Right ventricle myocardium inferior (tissue), 1 donor: ENCODE data around the gene NACC1. TPM values are rescaled to one million over a fixed set of nuclear protein-coding genes. Genes with fewer than 3 reads are reported as not detected.
A peak's percentile ranks its signal among the peaks of the same experiment; 100 is the strongest.
"Not testable (repeated sequence)": the region's sequence is repeated elsewhere in the genome, so short reads cannot be mapped to it uniquely, and the experiment has no call there.

Experiments
- ATAC-seq: fragments of 200-7000 bp; cut with Tn5 transposase; one replicate; pipeline ENCODE4 v1.9.1; 2020; ENCODE audit warnings: mild to moderate bottlenecking, moderate library complexity
- DNase-seq: peaks from one replicate; pipeline ENCODE4 v3.0.0; 2021; ENCODE audit errors: missing footprints
- intact Hi-C: fragments of 100-400 bp; cut with DNase I; formaldehyde crosslinking; loops from one replicate; pipeline ENCODE4 v1.11.0; 2022
- total RNA-seq: library from RNA; stranded (reverse); fragmentation: NEBNext Ultra II Directional; extraction: Animal tissue kit (Norgen Biotek cat#: 25700); gene quantifications from one replicate; pipeline ENCODE4 v1.2.1, GENCODE V29; 2021
- donor health status: DM: no; HTN: yes; CAD: no; lungs with severe emphysema.

Gene NACC1
- total RNA-seq, 1 donor from 2014 or later = 54.0 TPM

DNA sequence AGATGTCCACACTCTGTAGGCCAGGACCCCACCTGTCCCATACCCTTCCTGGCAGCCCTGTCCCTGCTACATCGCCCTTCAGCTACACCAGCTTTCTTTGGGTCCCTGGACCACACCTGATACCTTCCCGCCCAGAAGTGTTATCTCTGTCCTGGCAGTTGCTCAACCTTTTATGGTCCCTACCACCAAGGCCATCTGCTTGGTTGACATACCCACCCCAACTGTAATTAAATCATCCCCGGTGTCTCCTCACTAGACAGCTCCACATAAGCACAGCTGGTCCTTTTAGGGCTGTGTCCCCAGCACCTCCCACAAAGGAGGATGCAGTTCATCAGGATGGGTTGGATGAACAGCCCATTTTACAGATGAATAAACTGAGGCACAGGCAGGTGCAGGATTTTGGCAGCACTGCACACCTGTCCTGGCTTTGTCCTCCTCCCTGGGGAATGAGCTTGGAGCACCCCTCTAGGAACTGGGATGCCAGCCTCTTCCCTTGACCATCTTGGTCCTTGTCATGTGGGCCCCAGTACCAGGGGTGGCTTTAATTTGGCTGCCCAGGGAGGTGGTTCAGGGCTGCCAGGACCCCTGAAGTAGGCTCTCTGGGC lies 12.9 kb downstream of the NACC1 start:
- DNase-seq (no peak), ATAC-seq (no peak)
- intact Hi-C loops = no loop called here

DNA sequence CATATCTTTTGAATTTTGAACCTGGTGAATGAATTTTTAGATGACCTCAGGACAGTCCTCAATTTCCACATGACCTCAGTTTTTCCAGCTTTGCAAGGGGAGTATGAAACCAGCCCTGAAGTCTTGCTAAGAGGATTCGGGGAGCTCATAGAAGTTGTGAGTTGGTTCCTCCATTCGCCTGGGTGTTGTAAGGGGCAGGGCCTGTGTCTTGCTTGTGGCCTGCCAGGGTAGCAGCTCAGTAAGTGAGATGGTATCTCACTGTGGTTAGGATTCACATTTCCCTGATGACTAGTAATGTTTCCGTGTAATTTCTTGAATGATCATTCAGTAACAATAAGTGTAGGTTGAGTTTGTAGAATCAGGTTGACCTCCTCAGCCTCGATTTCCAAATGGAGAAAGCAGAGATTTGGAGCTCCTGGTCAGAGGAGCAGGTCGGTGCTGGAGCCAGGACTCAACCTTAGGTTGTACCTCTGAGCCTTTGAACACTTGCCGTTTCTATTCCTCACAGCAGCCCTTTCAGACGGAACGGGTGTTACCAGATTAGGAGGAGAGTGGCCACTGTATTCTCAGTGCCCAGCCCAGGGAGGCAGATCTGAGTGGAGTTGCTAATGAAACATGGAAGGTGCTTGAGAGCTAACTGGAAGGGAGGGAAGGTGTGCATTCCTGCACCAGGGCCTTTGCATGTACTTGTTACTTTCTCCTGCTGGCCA lies 14.6 kb downstream of the NACC1 start:
- DNase-seq (no peak), ATAC-seq (no peak)
- intact Hi-C loops = no loop called here

DNA sequence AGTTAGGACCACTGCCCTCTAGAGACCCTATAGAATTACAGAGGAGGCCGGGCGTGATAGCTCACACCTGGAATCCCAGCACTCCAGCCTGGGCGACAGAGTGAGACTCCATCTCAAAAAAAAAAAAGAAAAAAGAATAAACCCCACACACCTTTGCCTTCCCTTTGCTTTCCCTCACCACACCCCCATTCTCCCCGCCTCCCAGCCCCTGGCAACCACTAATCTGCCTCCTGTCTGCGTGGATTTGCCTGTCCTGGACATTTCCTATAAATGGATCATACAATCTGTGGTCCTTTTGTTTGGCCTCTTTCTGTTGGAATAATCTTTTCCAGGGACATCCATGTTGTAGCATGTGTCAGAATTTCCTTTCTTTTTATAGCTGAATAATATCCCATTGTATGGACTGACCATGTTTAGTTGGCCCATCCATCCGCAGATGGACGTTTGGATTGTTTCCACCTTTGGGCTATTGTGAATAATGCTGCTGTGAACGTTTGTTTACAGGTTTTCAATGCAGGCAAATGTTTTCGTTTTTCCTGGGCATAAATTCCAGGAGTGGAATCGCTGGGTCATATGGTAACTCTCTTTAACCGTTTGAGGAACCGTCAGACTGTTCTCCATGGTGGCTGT lies 15.3 kb downstream of the NACC1 start:
- intact Hi-C loops = no loop called here
- DNase-seq (no peak), ATAC-seq (no peak)

DNA sequence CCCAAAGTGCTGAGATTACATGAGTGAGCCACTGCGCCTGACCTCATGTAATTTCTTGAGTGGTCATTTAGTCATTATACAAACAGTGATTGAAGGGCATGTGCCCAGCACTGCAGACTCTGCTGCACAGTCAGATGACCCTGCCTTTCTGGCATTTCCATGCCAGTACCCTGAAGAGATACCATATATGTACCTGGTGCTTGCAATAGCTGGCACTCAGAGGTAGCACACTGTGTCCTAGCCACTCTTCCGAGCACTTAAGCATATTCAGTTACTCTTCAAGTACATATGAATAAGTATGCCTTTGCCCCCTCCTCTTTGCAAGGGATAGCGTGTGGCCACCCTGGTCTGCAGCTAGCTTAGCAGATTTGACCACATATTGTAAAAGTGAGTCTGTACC lies 16.6 kb downstream of the NACC1 start:
- ATAC-seq = peak; percentile 84
- no peak for DNase-seq
- intact Hi-C loops = no loop called here

DNA sequence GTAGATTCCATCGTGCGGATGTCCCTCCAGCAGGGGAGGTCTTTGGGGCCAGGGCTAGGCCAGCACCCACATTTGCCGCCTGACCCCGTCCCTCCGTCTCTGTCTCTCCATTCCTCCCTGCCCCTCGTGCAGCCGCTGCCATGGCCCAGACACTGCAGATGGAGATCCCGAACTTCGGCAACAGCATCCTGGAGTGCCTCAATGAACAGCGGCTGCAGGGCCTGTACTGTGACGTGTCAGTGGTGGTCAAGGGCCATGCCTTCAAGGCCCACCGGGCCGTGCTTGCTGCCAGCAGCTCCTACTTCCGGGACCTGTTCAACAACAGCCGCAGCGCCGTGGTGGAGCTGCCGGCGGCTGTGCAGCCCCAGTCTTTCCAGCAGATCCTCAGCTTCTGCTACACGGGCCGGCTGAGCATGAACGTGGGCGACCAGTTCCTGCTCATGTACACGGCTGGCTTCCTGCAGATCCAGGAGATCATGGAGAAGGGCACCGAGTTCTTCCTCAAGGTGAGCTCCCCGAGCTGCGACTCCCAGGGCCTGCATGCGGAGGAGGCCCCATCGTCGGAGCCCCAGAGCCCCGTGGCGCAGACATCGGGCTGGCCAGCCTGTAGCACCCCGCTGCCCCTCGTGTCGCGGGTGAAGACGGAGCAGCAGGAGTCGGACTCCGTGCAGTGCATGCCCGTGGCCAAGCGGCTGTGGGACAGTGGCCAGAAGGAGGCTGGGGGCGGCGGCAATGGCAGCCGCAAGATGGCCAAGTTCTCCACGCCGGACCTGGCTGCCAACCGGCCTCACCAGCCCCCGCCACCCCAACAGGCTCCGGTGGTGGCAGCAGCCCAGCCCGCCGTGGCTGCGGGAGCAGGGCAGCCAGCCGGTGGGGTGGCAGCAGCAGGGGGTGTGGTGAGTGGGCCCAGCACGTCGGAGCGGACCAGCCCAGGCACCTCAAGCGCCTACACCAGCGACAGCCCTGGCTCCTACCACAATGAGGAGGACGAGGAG lies 17.3 kb downstream of the NACC1 start:
- no peak for ATAC-seq
- intact Hi-C loops = no loop called here
- DNase-seq = no peak

DNA sequence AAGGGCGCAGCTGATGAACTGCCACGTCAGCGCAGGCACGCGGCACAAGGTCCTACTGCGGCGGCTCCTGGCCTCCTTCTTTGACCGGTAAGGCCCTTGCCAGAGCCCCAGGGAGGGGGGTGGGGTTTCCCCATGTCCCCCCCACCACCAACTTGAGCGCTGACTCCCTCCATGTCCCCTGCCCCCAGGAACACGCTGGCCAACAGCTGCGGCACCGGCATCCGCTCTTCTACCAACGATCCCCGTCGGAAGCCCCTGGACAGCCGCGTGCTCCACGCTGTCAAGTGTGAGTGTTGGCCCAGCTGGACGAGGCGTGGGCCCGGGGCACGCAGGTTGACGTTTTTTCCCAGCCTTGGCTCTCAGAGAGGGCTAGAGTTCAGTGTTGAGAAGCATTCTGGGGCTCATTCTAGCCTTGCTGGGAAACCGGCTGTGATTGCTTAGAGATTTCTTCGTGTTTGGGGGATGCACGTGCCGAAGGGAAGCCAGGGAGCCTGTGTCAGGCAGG lies 19.3 kb downstream of the NACC1 start:
- intact Hi-C loops = no loop called here
- ATAC-seq = no peak

DNA sequence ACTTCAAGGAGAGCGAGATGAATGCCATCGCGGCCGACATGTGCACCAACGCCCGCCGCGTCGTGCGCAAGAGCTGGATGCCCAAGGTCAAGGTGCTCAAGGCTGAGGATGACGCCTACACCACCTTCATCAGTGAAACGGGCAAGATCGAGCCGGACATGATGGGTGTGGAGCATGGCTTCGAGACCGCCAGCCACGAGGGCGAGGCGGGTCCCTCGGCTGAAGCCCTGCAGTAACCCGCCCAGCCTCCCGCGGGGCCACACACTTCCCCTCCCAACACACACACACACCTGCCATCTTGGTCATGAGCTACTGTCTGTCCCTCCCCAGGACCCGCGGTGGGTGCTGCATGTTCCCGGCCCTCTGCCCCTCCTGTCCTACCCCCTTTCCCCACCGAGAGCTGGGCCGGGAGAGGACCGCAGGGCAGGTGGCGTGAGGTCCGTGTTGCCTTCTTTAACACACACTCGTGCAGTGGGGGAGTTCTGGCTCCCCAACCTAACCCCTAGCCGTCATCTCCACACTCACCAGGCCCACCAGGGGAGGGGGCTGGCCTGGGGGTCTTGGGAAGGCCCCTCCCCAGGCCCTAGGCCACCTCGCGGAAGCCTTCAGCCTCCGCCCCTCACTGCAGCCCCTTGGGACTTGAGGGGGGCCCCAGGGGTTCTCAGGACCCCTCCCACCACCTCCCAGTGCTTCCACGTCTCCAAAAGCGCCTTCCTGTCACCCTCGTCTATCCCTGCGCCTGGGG lies 20.3 kb downstream of the NACC1 start:
- intact Hi-C loops = no loop called here
- no peak for ATAC-seq
- DNase-seq = no peak

More for the DNA sequence above, 19.3 kb downstream of the NACC1 start:
- no peak for DNase-seq

DNA sequence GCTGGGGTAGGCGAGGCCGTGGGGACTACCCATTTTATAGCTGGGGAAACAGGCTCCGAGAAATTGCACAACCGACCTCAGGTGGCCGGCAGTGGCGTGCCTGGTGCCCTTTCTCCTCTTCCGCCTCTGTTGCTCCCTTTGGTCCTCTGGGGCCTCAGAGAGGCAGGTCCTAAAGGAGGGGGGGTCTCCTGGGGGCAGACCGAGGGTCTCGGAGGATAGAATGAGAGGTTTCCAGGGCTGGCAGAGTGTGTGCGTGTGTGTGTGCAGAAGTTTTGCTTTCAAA lies 20.8 kb downstream of the NACC1 start:
- intact Hi-C loops = no loop called here
- ATAC-seq = no peak

DNA sequence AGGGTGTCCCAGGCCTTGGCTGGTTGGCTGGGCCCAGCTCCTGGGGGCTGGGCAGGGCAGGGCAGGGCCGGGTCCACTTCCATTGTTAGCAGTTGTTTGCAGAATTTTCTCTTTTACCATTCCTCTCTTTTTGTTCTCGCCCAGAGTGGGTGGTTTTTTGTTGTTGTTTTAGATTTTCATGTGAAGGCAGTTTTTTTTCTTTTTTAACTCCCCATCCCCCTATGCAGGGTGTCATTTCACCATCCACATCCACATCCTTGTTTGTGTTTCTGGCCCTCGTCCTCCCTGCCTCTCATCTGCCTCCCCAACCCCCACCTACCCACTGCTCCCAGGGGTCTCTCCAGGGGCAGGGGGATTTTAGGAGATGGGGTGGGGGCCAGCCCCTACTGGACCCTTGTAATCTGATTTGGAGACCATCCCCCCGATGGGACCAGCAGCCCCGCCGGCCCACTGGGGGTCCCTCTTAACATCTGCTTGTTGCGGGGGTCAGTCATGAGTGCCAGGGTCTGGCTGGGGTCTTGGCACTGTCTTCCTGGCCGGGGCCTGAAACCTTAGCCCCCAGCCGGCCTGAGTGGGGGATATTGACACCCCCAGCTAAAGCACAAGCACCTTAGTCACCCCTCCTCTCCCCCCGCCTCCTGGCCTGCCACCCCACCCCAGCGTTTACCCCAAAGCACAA lies 21.7 kb downstream of the NACC1 start:
- ATAC-seq (no peak), DNase-seq (no peak)
- intact Hi-C loops = no loop called here

More for the DNA sequence above, 20.8 kb downstream of the NACC1 start:
- no peak for DNase-seq

DNA sequence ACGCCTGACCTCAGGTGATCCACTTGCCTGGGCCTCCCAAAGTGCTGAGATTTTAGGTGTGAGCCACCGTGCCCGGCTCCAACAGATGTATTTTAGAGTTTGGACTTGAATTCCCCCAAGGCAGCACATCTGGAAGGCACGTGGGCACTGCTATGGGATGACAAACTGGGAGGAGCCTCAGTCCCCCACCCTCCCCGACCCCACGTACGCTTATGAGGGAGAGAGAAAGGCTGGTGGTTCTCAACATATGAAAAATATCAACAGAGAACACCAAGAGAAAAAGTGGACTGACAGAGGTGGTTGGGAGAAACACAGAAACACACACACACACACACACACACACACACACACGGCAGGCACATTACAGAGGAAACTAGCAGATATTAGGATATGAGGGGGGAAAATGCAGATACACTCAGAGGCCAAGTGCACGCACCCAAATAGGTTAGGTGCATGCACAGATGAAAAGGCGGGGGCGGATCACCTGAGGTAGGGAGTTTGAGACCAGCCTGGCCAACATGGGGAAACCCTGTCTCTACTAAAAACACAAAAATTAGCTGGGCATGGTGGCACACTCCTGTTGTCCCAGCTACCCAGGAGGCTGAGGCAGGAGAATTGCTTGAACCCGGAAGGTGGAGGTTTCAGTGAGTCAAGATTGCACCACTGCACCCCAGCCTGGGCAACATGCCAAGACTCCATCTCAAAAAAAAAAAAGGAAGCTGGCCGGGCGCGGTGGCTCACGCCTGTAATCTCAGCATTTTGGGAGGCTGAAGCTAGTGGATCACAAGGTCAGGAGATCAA lies 28.9 kb downstream of the NACC1 start:
- intact Hi-C loops = no loop called here
- DNase-seq = peak; percentile 76
- ATAC-seq = no peak

DNA sequence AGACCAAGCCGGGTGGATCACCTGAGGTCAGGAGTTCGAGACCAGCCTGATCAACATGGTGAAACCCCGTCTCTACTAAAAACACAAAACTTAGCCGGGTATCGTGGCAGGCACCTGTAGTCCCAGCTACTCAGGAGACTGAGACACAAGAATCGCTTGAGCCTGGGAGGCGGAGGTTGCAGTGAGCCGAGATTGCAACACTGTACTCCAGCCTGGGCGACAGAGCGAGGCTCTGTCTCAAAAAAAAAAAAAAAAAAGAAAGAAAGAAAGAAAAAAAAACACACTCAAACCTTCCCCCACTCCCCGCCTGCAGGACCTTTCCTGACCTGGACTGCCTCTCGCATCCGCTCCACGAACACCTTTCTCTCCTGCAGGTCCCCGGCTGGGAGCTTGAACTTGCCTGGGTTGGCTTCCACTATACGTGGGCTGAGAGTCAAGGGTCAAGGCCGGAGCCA lies 31.1 kb downstream of the NACC1 start:
- intact Hi-C loops, ATAC-seq, DNase-seq: not testable (repeated sequence)

DNA sequence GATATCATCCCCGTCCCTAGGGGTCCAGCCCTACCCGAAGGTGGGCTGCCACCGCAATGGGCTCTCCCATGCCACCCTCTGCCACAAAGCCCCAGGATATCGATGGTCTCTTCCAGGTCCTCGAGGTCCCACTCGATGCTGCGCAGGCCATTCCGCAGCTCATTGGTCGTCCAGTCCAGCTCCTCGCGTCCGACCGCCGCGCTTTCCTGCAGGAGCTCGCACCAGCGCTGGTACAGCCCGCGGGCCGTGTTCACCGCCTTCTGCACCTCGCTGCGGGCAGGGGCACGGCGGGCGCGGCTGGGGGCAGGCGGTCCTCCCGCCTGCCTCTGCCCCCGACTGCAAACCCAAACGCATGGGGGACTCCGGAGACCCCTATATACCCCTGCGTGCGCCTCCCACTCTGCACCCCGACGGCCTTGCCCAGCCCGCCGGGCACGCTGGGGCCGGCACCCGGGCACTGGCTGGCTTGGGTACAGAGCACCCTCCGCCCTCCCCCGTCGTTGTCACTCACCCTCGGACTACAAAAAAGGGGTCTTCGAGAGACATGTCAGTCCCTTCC lies 31.6 kb downstream of the NACC1 start:
- ATAC-seq (peak; percentile 0), DNase-seq (peak; percentile 82)
- intact Hi-C loops = loop anchor here (2.0 to 10.0 kb wide), 3 partner anchors 33 to 695 kb away; partner anchors contain the start of genes LYL1 and TRMT1

DNA sequence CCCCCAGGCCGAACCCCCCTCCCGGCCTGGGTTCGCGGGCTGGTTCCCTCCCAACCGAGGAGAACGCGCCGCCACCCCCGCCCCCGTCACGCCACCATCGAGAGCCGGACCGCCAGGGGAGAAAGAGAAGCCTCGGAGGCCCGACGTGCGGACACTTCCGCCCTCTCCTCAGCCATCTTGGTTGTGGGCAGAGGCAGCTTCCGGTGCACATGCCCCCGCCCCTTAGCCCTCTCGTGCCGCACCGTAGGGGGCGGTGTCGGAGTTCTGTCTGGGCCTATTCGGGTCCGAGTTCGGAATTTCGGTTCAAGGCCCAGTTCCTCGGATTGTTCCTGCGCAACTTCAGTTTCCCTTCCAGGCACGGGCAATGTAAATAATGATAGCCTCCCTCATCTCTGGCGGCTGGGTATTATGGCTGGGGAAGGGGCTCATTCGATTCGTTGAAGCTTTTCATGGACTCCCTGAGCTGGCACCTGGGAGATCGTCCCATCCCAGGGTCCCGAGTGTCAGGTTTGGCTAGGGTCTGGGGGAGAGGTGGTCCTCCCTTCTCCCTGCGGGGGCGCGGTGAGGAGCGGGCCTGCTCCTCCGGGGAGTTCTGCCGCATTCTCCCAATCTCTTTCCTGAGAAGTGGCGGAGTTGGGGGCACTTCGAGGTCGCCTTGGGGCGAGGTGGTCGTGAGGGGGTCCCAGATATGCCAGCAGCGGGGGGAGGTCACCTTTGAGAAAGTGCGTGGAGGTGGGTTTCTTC lies 32.3 kb downstream of the NACC1 start, which contains the start of the genes IER2 and STX10:
IER2 (plus strand) TSS at position 225 of the 744 bp plus-strand sequence. CDS start 2,776 bp downstream, outside the sequence.
STX10 (minus strand) TSS at position 189 of the 744 bp plus-strand sequence. CDS start 202 bp downstream, outside the sequence.
- DNase-seq = peak; percentile 98
- intact Hi-C loops = loop anchor here (2.0 to 10.0 kb wide), 3 partner anchors 34 to 694 kb away; partner anchors contain the start of genes LYL1 and TRMT1
- peak; percentile 76 for ATAC-seq

DNA sequence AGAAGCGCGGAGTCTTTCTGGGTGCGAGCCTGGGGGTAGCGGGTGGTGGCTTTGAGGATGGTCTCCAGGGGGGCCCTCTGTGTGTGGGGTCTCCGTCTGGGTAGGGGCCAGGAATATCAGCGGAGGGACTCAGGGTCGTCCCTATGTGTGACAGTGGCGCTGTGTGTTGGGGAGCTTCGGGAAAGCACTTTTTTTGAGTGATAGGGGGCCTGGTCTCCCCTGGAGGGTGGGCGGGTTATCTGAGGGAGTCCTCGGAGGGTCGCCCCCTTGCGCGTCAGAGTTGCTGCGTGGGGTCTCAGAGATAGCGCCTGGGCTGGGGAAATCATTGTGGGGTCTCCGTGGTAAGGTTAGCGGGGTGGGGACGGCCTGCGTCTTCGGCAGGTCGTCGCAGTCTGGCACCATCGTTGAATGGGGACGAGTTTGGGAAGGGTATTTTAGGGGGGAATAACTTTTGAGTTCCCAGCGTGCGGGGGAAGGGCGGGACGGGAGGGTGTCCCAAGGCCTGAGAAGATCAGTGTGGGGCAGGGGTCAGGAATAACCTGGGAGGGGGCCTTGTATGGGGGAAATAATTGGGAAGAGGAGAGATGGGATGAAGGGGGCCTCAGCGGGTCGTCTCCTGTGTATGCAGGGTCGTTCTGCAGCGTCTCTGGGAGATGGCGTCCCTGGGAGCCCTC lies 33.0 kb downstream of the NACC1 start:
- intact Hi-C loops = loop anchor here (2.0 to 10.0 kb wide), 3 partner anchors 34 to 694 kb away; partner anchors contain the start of genes LYL1 and TRMT1
- no peak for ATAC-seq

More for the DNA sequence above, 33.0 kb downstream of the NACC1 start:
- no peak for DNase-seq
